ENCODE measurements around the gene SLC7A5. TPM values are rescaled to one million over a fixed set of nuclear protein-coding genes. Genes with fewer than 3 reads are reported as not detected.
A peak's percentile ranks its signal among the peaks of the same experiment; 100 is the strongest.

The SLC7A5 gene
- total RNA-seq, 1 donor from 2014 or later: 40.4 TPM

GRCh38 chr16:87844120-87844733 is 25.1 kb downstream of the SLC7A5 start:
- no peak for DNase-seq (ENCODE audit: extremely low spot score, unreplicated experiment)
- Mint-ChIP-seq H3K4me3 (no peak overlapping the region), H3K9me3 (no peaks in the 10 kb centered on the region), H3K27ac (no peak overlapping the region), H3K4me1 (ENCODE audit: unreplicated experiment) (peaks cover 19% of the 10 kb centered on the region), H3K36me3 (no peaks in the 10 kb centered on the region), H3K27me3 (no peaks in the 10 kb centered on the region)
- TF ChIP-seq CTCF (conservative IDR thresholded peaks at IDR 0.05): peak; percentile 38

DNA sequence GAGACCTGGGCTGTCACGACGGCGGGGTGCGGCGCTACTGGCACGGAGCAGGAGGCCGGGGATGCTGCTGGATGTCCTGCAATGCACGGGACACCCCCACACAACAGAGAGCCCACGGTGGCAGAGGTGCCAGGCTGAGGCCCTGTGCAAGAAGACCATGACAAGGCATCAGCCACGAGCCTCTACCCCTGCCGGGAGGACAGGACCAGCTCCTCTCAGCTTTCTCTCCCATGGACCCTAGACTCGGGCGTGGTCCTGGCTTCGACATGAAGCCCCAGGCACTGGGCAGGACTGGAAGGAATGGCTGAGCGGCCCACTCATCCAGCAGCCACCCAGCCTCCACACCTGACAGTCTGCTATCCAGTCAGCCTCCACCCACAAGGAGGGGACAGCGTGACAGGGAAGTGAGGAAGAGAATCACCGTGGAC is 25.6 kb downstream of the SLC7A5 start:
- Mint-ChIP-seq H3K27ac (no peak overlapping the region), H3K27me3 (no peaks in the 10 kb centered on the region), H3K4me3 (no peak overlapping the region), H3K9me3 (no peaks in the 10 kb centered on the region), H3K36me3 (no peaks in the 10 kb centered on the region), H3K4me1 (ENCODE audit: unreplicated experiment) (peaks cover 19% of the 10 kb centered on the region)
- TF ChIP-seq CTCF (conservative IDR thresholded peaks at IDR 0.05): no peak
- no peak for DNase-seq (ENCODE audit: extremely low spot score, unreplicated experiment)

DNA sequence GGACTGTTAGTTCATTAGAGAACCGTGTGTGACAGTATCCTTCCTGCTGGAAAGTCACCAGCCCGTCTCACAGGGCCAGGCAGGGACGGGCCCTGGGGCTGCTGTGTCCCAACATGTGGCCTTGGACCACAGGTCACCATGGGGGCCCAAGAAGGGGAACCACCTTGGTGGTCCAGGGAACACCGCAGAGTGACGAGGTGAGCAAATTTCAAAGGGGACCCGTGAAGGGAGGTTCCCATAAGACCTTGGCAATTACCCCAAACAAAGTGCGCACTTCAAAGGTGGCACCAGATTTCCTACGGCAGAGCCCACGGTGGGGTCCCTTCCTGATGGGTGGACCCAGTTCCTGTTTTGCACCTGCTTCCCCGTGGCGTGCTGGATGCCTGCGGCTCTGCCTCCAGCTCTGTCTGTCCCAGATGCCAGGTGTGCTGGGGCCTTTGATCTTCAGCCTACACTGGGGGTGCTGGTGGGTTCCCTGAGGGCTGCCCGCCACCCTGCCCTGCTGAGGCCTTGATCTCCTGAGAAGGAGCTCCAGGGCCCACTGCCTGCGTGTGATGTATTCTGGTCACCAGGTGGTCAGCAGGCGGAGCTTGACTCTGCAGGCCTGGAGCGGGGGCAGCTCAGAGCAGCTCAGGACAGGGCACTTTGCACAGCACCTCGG is 27.0 kb downstream of the SLC7A5 start:
- Mint-ChIP-seq H3K27me3 (no peaks in the 10 kb centered on the region), H3K9me3 (no peaks in the 10 kb centered on the region), H3K4me1 (ENCODE audit: unreplicated experiment) (peaks cover 12% of the 10 kb centered on the region), H3K4me3 (no peak overlapping the region), H3K27ac (no peak overlapping the region), H3K36me3 (no peaks in the 10 kb centered on the region)
- no peak for TF ChIP-seq CTCF (conservative IDR thresholded peaks at IDR 0.05)
- DNase-seq (ENCODE audit: extremely low spot score, unreplicated experiment): no peak

DNA sequence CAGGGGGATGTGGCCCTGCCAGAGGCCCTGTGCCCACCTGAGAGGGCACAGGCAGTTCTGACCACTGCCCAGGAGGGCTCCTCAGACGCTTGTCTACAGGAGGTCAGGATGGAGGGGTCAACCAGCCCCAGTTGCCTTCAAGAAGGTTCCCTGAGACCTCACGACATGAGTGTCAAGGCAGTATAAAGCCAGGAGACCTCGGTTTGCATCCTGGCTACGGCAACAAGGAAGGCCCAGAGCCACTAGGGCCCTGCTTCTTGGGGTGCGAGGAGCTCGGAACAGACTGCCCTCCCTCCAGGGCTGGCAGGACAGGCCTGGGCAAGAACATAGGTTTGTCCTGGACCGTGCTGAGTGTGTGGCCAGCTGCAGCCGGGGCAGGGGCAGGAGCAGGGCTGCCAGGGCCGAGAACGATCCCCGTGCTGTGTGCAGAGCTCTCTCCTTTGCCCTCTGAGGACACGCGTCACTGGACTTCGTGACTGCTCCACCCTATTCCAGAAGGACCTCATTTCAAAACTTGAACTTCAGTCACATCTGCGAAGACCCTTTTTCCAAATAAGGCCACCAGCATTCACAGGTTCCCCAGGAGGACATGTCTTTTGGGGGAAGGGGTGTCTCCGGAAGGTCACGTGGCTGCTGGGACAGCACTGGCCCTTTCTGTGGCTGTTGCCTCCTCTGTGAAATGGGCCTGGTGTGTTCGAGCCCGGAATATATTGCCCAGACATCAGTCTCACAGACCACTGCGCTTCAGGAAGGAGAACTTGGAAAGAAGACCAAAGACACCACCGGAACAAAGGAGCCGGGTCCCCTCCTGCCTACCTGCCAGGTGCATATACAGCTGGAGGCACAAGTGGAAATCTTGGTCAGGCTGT is 27.7 kb downstream of the SLC7A5 start:
- no peak for TF ChIP-seq CTCF (conservative IDR thresholded peaks at IDR 0.05)
- Mint-ChIP-seq H3K27ac (no peak overlapping the region), H3K36me3 (no peaks in the 10 kb centered on the region), H3K27me3 (no peaks in the 10 kb centered on the region), H3K4me1 (ENCODE audit: unreplicated experiment) (peaks cover 12% of the 10 kb centered on the region), H3K9me3 (no peaks in the 10 kb centered on the region), H3K4me3 (no peak overlapping the region)
- DNase-seq (ENCODE audit: extremely low spot score, unreplicated experiment): no peak

DNA sequence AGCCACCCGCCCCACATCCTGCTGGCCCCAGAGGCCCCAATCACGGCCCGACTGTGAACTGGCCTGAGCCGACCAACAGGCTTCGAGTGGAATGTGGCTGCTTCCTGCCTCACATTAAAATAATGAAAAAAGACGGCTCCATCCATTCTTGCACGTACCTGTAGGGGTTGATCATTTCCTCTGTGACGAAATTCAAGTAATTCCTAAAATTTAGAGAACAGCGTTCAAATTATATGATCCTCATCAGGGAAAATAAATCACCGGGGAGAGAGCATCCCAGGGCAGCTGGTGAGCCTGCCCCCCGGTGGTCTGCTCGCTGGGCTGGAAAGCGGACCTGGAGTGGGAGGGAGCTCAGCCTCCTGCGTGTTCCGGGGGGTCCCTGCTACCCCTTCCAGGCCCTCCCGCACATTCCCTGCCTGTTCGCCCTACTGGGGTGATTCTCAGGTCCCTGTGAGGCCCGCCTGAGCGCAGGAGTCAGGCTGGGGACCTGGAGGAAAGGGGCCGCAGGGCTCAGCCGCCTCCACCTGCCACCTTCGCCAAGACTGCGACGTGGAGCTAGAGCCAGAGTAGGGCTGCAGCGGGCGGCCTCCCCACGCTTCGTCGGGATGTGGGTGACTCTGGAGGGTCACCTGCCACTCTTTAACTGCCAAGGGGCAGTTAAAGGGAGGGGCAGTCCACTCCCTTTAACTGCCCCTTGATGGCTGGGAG is 28.9 kb downstream of the SLC7A5 start:
- Mint-ChIP-seq H3K4me3 (no peak overlapping the region), H3K9me3 (no peaks in the 10 kb centered on the region), H3K27ac (no peak overlapping the region), H3K36me3 (no peaks in the 10 kb centered on the region), H3K27me3 (no peaks in the 10 kb centered on the region), H3K4me1 (ENCODE audit: unreplicated experiment) (peaks cover 12% of the 10 kb centered on the region)
- TF ChIP-seq CTCF (conservative IDR thresholded peaks at IDR 0.05): no peak
- no peak for DNase-seq (ENCODE audit: extremely low spot score, unreplicated experiment)
